Gastrocnemius medialis (tissue), 4 donors: ENCODE measurements around the gene C20orf204. TPM values are rescaled to one million over a fixed set of nuclear protein-coding genes. Genes with fewer than 3 reads are reported as not detected.

Experiments used
- ATAC-seq, 2 donors: fragments of 150-250 bp; one replicate each; pipeline ENCODE4 v1.9.1; 2016
- DNase-seq, 2 donors: peaks; one replicate each; pipeline ENCODE4 v3.0.0-alpha.2; 2019
- H3K27ac ChIP-seq, 4 donors: fragments of 200-600 bp; sonication (generic); 1 replicate in 1 of 4; 2 replicates in 3 of 4; pipeline ENCODE4 v1.5.1; 2016 to 2018; ENCODE audit warnings: mild to moderate bottlenecking in 2 of 4, moderate library complexity in 1 of 4
- H3K27me3 ChIP-seq, 3 donors: fragments of 200-600 bp; sonication (generic) in 2 of 3; 1 replicate in 1 of 3; 2 replicates in 2 of 3; pipeline versions ENCODE4 v1.5.1 to v1.6.0; 2016 to 2019; ENCODE audit warnings: mild to moderate bottlenecking in 1 of 3, moderate library complexity in 1 of 3
- H3K36me3 ChIP-seq, 2 donors: fragments of 200-600 bp; sonication (generic) in 1 of 2; one replicate each; pipeline ENCODE4 v1.5.1; 2017 to 2018
- H3K4me1 ChIP-seq, 2 donors: fragments of 200-600 bp; sonication (generic) in 1 of 2; one replicate each; pipeline ENCODE4 v1.5.1; 2016 to 2017; ENCODE audit warnings: mild to moderate bottlenecking in 2 of 2
- H3K4me3 ChIP-seq, 4 donors: fragments of 200-600 bp; sonication (generic) in 3 of 4; 1 replicate in 1 of 4; 2 replicates in 3 of 4; pipeline ENCODE4 v1.5.1; 2016 to 2019; ENCODE audit warnings: mild to moderate bottlenecking in 2 of 4
- H3K9me3 ChIP-seq, 3 donors: fragments of 200-600 bp; sonication (generic) in 2 of 3; 1 replicate in 1 of 3; 2 replicates in 2 of 3; pipeline ENCODE4 v1.5.1; 2016 to 2019
- POLR2A ChIP-seq, 2 donors: fragments of 450-650 bp; IDR thresholded peaks; one replicate each; pipeline ENCODE4 v1.6.1; 2017; ENCODE audit warnings: antibody characterized with exemption in 2 of 2, mild to moderate bottlenecking in 2 of 2, moderate library complexity in 2 of 2
- in situ Hi-C, 4 donors: fragments of 200-750 bp; cut with MboI; loops; one replicate each; pipeline versions ENCODE4 v1.15.0 to v1.8.0; 2017; ENCODE audit warnings: low sequenced_read_pairs in 4 of 4
- intact Hi-C: fragments of 100-400 bp; cut with DNase I; formaldehyde crosslinking; loops from one replicate; pipeline ENCODE4 v1.15.1; 2023; ENCODE audit warnings: low total_unique reads
- total RNA-seq, 4 donors: library from RNA; depleted of rRNA; stranded (reverse); fragments of >200 nt; gene quantifications; one replicate each; pipeline versions ENCODE4 v1.1.0 to v1.2.3, GENCODE V29; 2016
- TF ChIP-seq, protein P1 (sequence below), 5 experiments: fragments of 450-650 bp in 3 of 5; fragments of 200-600 bp in 2 of 5; sonication (generic) in 2 of 5; IDR thresholded peaks in 4 of 5; conservative IDR thresholded peaks in 1 of 5; 1 replicate in 4 of 5; 2 replicates in 1 of 5; pipeline ENCODE4 v1.5.1; 2016 to 2019; ENCODE audit warnings: antibody characterized with exemption in 5 of 5, mild to moderate bottlenecking in 3 of 5, moderate library complexity in 3 of 5

The C20orf204 gene
- total RNA-seq, 4 donors from 2014 or later = 0.16 to 0.66 (median 0.33) TPM; not detected in 1

DNA sequence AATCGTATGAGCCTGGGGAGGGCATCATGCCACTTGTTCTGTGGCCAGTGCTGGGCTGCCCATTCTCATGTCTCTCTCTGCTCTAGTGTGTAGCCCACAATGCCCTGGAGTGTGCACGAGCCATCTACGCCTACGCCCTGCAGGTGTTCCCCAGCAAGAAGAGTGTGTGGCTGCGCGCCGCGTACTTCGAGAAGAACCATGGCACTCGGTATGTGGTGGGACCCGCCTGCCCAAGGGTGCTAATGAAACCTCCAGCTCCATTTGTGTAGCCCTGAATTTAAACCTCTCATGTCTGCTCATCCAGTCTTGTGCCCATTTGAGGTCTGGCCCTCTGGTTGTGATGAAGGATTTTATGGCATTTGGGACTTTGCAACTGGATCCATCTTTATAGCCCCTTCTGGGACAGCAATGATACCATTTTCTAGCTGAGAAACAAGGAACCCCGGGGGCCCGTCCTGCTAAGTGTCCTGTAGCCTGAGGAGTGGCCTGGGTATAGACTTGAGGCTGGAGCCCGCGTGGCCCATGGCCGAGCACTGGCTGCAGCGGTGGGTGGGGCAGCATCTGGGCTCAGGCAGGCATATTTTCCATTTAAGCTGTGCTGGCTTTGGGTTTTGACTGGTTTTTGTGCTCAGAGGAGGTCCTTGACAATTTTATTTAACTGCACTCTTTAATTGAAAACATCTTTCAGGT is 13.2 kb upstream of the C20orf204 start:
- Histone ChIP-seq H3K27me3 (no peaks in the 10 kb centered on the region), H3K4me3 (no peak overlapping the region), H3K36me3 (peaks cover 4 to 93% of the 10 kb centered on the region in 2 donors), H3K27ac (no peak overlapping the region), H3K9me3 (no peaks in the 10 kb centered on the region), H3K4me1 (no peaks in the 10 kb centered on the region)
- in situ Hi-C loops (no loop called here), intact Hi-C loops (no loop called here)
- ATAC-seq (no peak), DNase-seq (no peak)
- TF ChIP-seq, protein P1, sequence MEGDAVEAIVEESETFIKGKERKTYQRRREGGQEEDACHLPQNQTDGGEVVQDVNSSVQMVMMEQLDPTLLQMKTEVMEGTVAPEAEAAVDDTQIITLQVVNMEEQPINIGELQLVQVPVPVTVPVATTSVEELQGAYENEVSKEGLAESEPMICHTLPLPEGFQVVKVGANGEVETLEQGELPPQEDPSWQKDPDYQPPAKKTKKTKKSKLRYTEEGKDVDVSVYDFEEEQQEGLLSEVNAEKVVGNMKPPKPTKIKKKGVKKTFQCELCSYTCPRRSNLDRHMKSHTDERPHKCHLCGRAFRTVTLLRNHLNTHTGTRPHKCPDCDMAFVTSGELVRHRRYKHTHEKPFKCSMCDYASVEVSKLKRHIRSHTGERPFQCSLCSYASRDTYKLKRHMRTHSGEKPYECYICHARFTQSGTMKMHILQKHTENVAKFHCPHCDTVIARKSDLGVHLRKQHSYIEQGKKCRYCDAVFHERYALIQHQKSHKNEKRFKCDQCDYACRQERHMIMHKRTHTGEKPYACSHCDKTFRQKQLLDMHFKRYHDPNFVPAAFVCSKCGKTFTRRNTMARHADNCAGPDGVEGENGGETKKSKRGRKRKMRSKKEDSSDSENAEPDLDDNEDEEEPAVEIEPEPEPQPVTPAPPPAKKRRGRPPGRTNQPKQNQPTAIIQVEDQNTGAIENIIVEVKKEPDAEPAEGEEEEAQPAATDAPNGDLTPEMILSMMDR (IDR thresholded peaks at IDR 0.05 in 4 of 5, conservative IDR thresholded peaks at IDR 0.05 in 1 of 5) = no peak
- no peak for TF ChIP-seq POLR2A (IDR thresholded peaks at IDR 0.05)

DNA sequence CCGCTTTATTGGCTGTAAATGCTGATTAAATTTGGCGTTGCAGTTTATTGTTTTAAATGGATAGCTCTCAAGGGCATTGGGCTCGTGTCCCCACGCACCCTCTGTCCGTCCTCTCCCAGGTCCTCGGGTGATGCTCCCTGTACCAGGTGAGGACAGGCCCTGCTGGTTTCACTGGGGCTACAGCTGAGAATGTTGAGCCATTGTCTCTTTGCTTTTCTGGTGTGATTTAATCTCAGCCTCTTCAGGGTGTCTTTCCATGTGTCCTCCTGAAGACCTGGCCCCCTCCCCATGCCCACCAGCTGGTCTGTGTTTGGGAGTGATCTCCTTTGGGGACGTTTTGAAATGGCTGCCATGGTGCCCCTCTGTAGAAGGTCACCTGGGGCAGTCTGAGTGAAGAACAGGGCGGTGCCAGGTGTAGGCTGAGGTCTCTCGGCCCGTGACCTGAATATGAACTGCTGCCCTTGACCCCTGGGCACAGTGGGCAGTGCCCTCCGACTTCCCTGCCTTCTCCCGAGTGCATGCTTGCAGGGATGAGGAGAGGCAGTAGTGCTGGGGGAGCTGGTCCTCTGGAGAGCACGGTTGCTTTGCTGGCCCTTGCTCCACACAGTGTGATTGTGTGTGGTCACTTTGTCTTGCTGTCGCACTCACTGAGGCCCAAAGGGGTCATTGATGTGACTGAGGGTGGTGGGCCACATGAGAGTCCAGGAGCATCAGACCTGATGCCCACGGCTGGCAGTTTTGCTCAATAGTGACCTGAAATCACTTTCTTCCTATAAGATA is 12.4 kb upstream of the C20orf204 start:
- Histone ChIP-seq H3K4me3 (no peak overlapping the region), H3K4me1 (no peaks in the 10 kb centered on the region), H3K9me3 (no peaks in the 10 kb centered on the region), H3K27me3 (no peaks in the 10 kb centered on the region), H3K36me3 (peaks cover 4 to 93% of the 10 kb centered on the region in 2 donors), H3K27ac (no peak overlapping the region)
- DNase-seq (no peak), ATAC-seq (no peak)
- in situ Hi-C loops = no loop called here
- TF ChIP-seq, protein P1 (IDR thresholded peaks at IDR 0.05 in 4 of 5, conservative IDR thresholded peaks at IDR 0.05 in 1 of 5) = no peak
- no peak for TF ChIP-seq POLR2A (IDR thresholded peaks at IDR 0.05)
- intact Hi-C loops = no loop called here

DNA sequence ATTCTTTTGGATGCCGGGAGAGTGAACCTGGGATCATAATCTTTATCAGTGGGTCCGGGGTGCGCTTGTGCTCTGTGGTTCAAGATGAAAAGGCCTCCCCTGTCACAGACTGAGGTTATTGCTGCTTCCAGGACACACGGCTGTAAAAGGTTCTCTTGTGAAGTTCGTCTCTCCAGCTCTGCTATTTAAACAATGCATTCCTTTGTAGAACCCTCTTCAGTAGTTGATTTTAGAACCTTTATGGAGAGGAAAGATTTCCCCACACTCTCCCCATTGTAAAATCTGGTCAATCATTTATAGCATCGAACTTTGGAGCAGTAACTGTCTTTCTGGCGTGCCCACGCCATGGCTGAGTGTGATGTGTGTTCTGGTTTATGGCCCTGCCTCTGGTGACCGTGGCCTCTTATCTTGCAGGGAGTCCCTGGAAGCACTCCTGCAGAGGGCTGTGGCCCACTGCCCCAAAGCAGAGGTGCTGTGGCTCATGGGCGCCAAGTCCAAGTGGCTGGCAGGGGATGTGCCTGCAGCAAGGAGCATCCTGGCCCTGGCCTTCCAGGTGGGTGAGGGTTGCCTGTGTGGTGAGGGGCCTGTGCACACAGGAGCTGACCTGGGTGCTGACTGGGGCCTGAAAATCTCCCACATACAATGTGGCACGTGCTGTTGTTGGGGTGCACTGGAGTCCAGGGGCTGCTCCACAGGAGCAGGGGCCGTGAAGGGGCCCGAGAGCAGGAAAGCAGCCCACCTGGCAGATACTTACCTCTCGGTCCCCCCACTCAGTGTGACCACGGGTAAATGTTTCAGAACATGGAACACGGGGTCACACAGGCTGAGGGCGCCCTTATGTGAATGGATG is 11.6 kb upstream of the C20orf204 start:
- no peak for ATAC-seq
- intact Hi-C loops (no loop called here), in situ Hi-C loops (no loop called here)
- H3K4me1 ChIP-seq = no peaks in the 10 kb centered on the region
- H3K27ac ChIP-seq = no peak overlapping the region
- H3K9me3 ChIP-seq = no peaks in the 10 kb centered on the region
- no peak overlapping the region for H3K4me3 ChIP-seq
- H3K36me3 ChIP-seq = peaks cover 4 to 93% of the 10 kb centered on the region in 2 donors
- no peak for DNase-seq
- TF ChIP-seq, protein P1 (IDR thresholded peaks at IDR 0.05 in 4 of 5, conservative IDR thresholded peaks at IDR 0.05 in 1 of 5) = no peak
- no peak for TF ChIP-seq POLR2A (IDR thresholded peaks at IDR 0.05)
- no peaks in the 10 kb centered on the region for H3K27me3 ChIP-seq

DNA sequence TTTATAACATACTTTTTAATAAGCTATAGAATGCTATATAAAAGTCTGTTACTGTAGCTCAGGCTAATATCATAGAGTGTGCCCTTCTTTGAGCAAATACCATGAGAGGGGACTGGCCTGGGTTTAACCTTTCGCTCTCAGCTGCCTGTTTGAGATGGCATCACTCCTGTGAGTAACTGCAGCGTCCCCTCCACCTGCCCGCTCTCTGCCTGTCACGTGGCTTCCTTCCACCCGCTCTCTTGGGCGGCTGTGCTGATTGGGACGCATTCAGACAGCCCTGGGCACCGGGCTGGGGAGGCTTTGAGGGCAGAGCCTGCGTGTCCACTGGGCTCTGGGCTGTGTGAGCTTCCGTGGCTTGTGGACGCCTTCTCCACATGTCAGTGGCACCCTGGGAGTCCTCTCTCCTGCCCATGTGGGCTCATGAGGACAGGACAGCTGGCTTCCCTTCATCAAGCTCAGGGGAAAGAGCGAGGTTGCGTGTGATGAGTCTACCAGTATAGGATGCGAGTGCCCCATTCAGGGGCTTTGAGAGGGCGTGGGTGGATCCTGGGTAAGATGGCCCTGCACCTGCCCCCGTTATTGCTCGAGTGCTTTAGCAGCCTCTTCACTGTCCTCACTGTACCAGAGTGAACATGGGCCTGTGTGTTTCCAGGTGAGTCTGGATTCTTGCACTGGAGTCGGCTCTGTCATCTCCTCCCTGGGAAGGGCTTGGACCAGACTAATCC is 10.7 kb upstream of the C20orf204 start:
- intact Hi-C loops = no loop called here
- peaks cover 4 to 93% of the 10 kb centered on the region in 2 donors for H3K36me3 ChIP-seq
- H3K27me3 ChIP-seq = no peaks in the 10 kb centered on the region
- H3K9me3 ChIP-seq = no peaks in the 10 kb centered on the region
- ATAC-seq = no peak
- no peak for DNase-seq
- H3K4me3 ChIP-seq = no peak overlapping the region
- H3K4me1 ChIP-seq = no peaks in the 10 kb centered on the region
- in situ Hi-C loops = no loop called here
- no peak overlapping the region for H3K27ac ChIP-seq
- TF ChIP-seq POLR2A (IDR thresholded peaks at IDR 0.05) = no peak
- TF ChIP-seq, protein P1 (IDR thresholded peaks at IDR 0.05 in 4 of 5, conservative IDR thresholded peaks at IDR 0.05 in 1 of 5) = no peak
